Ascending aorta (tissue), 2 donors: ENCODE measurements around the gene STOX2. TPM values are rescaled to one million over a fixed set of nuclear protein-coding genes. Genes with fewer than 3 reads are reported as not detected.

Experiments used
- DNase-seq, 2 donors: peaks; one replicate each; pipeline ENCODE4 v3.0.0-alpha.2; 2019; ENCODE audit warnings: low spot score in 2 of 2
- H3K27ac ChIP-seq, 2 donors: fragments of 200-600 bp; sonication (generic); one replicate each; pipeline ENCODE4 v1.5.1; 2016 to 2017; ENCODE audit warnings: mild to moderate bottlenecking in 1 of 2
- H3K27me3 ChIP-seq: fragments of 200-600 bp; sonication (generic); one replicate; pipeline ENCODE4 v1.5.1; 2017
- H3K36me3 ChIP-seq, 2 donors: fragments of 200-600 bp; sonication (generic); one replicate each; pipeline ENCODE4 v1.5.1; 2016
- H3K4me1 ChIP-seq, 2 donors: fragments of 200-600 bp; sonication (generic); one replicate each; pipeline ENCODE4 v1.5.1; 2016 to 2017; ENCODE audit warnings: mild to moderate bottlenecking in 1 of 2
- H3K4me3 ChIP-seq, 2 donors: fragments of 200-600 bp; sonication (generic); one replicate each; pipeline ENCODE4 v1.5.1; 2016 to 2017; ENCODE audit warnings: mild to moderate bottlenecking in 1 of 2
- H3K9me3 ChIP-seq, 2 donors: fragments of 200-600 bp; sonication (generic); one replicate each; pipeline ENCODE4 v1.5.1; 2016
- CTCF ChIP-seq, 3 experiments: fragments of 200-600 bp in 2 of 3; fragments of 450-650 bp in 1 of 3; sonication (generic) in 2 of 3; IDR thresholded peaks; one replicate each; pipeline ENCODE4 v1.5.1; 2016 to 2019; ENCODE audit warnings: antibody characterized with exemption in 3 of 3, mild to moderate bottlenecking in 1 of 3, moderate library complexity in 1 of 3
- intact Hi-C: fragments of 100-400 bp; cut with DNase I; formaldehyde crosslinking; loops from one replicate; pipeline ENCODE4 v1.15.1; 2023
- total RNA-seq: library from RNA; depleted of rRNA; stranded (reverse); fragments of >200 nt; gene quantifications from one replicate; pipeline ENCODE4 v1.1.0, GENCODE V29; 2016

STOX2 gene
- total RNA-seq, 1 donor from 2014 or later: 41.7 TPM

- Histone ChIP-seq H3K27me3 (no peaks in the 10 kb centered on the region), H3K4me3 (no peak overlapping the region), H3K9me3 (peaks cover 0 to 11% of the 10 kb centered on the region in 2 donors), H3K4me1 (no peaks in the 10 kb centered on the region), H3K27ac (no peak overlapping the region), H3K36me3 (no peaks in the 10 kb centered on the region)
- TF ChIP-seq CTCF (IDR thresholded peaks at IDR 0.05): no peak
- DNase-seq: no peak
- intact Hi-C loops: no loop called here
Measured at GRCh38 chr4:183971929-183972490, 66.9 kb downstream of the STOX2 start.

GRCh38 chr4:183977707-183978106 lies 72.6 kb downstream of the STOX2 start:
- H3K27ac ChIP-seq: no peak overlapping the region
- no peaks in the 10 kb centered on the region for H3K27me3 ChIP-seq
- no peak overlapping the region for H3K4me3 ChIP-seq
- no peak for DNase-seq
- no peaks in the 10 kb centered on the region for H3K36me3 ChIP-seq
- H3K4me1 ChIP-seq: no peaks in the 10 kb centered on the region
- peaks cover 0 to 11% of the 10 kb centered on the region in 2 donors for H3K9me3 ChIP-seq
- TF ChIP-seq CTCF (IDR thresholded peaks at IDR 0.05): no peak
- intact Hi-C loops: no loop called here

- no peaks in the 10 kb centered on the region for H3K9me3 ChIP-seq
- intact Hi-C loops: loop anchor here (10.0 kb wide), 1 partner anchor 110 kb away; no protein-coding TSS in a partner anchor
- no peaks in the 10 kb centered on the region for H3K27me3 ChIP-seq
- peaks cover 0 to 11% of the 10 kb centered on the region in 2 donors for H3K4me1 ChIP-seq
- H3K36me3 ChIP-seq: no peaks in the 10 kb centered on the region
- H3K27ac ChIP-seq: no peak overlapping the region
- no peak overlapping the region for H3K4me3 ChIP-seq
- no peak for DNase-seq
- TF ChIP-seq CTCF (IDR thresholded peaks at IDR 0.05): no peak
Measured at GRCh38 chr4:183984566-183984965, 79.5 kb downstream of the STOX2 start.

- no peak for TF ChIP-seq CTCF (IDR thresholded peaks at IDR 0.05)
- H3K9me3 ChIP-seq: no peaks in the 10 kb centered on the region
- H3K27ac ChIP-seq: no peak overlapping the region
- DNase-seq: no peak
- H3K27me3 ChIP-seq: no peaks in the 10 kb centered on the region
- no peak overlapping the region for H3K4me3 ChIP-seq
- peaks cover 0 to 13% of the 10 kb centered on the region in 2 donors for H3K4me1 ChIP-seq
- intact Hi-C loops: loop anchor here (5.0 to 10.0 kb wide), 3 partner anchors 78 to 143 kb away; partner anchors contain the start of gene STOX2
- H3K36me3 ChIP-seq: no peaks in the 10 kb centered on the region
Measured at GRCh38 chr4:183985786-183986185, 80.7 kb downstream of the STOX2 start.

GRCh38 chr4:183986291-183986970 lies 81.3 kb downstream of the STOX2 start:
- Histone ChIP-seq H3K36me3 (no peaks in the 10 kb centered on the region), H3K27me3 (no peaks in the 10 kb centered on the region), H3K27ac (no peak overlapping the region), H3K4me1 (peaks cover 0 to 13% of the 10 kb centered on the region in 2 donors), H3K9me3 (no peaks in the 10 kb centered on the region), H3K4me3 (no peak overlapping the region)
- intact Hi-C loops: loop anchor here (5.0 to 10.0 kb wide), 3 partner anchors 79 to 144 kb away; partner anchors contain the start of gene STOX2
- TF ChIP-seq CTCF (IDR thresholded peaks at IDR 0.05): no peak
- DNase-seq: no peak
